Kidney epithelial cell (primary cell): Measurements from ENCODE around the gene ADD3. TPM values are rescaled to one million over a fixed set of nuclear protein-coding genes. Genes with fewer than 3 reads are reported as not detected.

Source experiments
- DNase-seq: peaks from one replicate; pipeline ENCODE4 v3.0.0-alpha.2; 2010; ENCODE audit warnings: low read depth
- H3K27me3 ChIP-seq: 2 replicates; pipeline ENCODE4 v1.6.0; 2011; ENCODE audit warnings: low read length; ENCODE audit not compliant: control insufficient read depth, insufficient read depth
- H3K36me3 ChIP-seq: 2 replicates; pipeline ENCODE4 v1.5.1; 2011; ENCODE audit warnings: low read length; ENCODE audit not compliant: control insufficient read depth, insufficient read depth
- H3K4me3 ChIP-seq: 2 replicates; pipeline ENCODE4 v1.5.1; 2011; ENCODE audit warnings: low read depth, mild to moderate bottlenecking, control low read depth, low read length
- CTCF ChIP-seq: IDR thresholded peaks from 2 replicates; pipeline ENCODE4 v1.5.1; 2011; ENCODE audit warnings: mild to moderate bottlenecking, moderate library complexity, low read length, control low read depth, inconsistent platforms; ENCODE audit not compliant: insufficient read depth, poor library complexity, severe bottlenecking
- total RNA-seq: library from RNA; depleted of rRNA; stranded (reverse); fragments of >200 nt; gene quantifications from 2 replicates; pipeline ENCODE4 v1.2.3, GENCODE V29; 2015

The ADD3 gene
- total RNA-seq, 1 donor from 2014 or later, result 25.6 TPM

GRCh38 chr10:109968953-109969759 lies 38.6 kb upstream of the ADD3 start:
- Histone ChIP-seq H3K27me3 (no peaks in the 10 kb centered on the region), H3K4me3 (no peak overlapping the region), H3K36me3 (no peaks in the 10 kb centered on the region)
- DNase-seq, result no peak
- no peak for TF ChIP-seq CTCF

GRCh38 chr10:109969760-109970346 lies 37.9 kb upstream of the ADD3 start:
- Histone ChIP-seq H3K36me3 (no peaks in the 10 kb centered on the region), H3K27me3 (no peaks in the 10 kb centered on the region), H3K4me3 (no peak overlapping the region)
- no peak for DNase-seq
- TF ChIP-seq CTCF, result no peak

DNA sequence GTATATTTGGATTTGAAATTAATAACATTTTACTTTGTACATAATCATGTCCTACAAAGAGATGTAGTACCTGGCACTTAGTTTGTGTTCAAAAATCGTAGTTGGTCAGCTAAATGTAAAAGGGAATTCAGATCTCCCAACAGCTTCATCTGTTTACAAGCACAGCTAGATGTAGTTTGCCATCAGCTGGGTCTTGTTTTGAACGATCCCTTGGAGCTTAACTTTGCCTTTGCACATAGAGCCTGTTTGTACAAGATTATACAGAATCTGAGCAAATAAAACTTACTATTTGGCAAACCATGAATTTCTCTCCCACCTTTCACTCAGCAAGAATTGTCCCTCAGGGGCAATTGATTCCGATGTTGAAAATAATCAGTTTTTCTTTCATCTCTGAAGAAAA lies 36.1 kb upstream of the ADD3 start:
- Histone ChIP-seq H3K36me3 (no peaks in the 10 kb centered on the region), H3K27me3 (no peaks in the 10 kb centered on the region), H3K4me3 (no peak overlapping the region)
- TF ChIP-seq CTCF, result no peak
- no peak for DNase-seq

- no peaks in the 10 kb centered on the region for H3K27me3 ChIP-seq
- H3K36me3 ChIP-seq, result no peaks in the 10 kb centered on the region
- DNase-seq, result no peak
- TF ChIP-seq CTCF, result no peak
- H3K4me3 ChIP-seq, result no peak overlapping the region
Measured at GRCh38 chr10:109972372-109973001, 35.3 kb upstream of the ADD3 start.

- DNase-seq, result no peak
- no peaks in the 10 kb centered on the region for H3K27me3 ChIP-seq
- TF ChIP-seq CTCF, result no peak
- no peak overlapping the region for H3K4me3 ChIP-seq
- H3K36me3 ChIP-seq, result no peaks in the 10 kb centered on the region
Measured at GRCh38 chr10:109973326-109973829, 34.4 kb upstream of the ADD3 start.
